ENCODE measurements around the gene FAM234B.

Gene FAM234B

GRCh38 chr12:13117029-13117428, 72.8 kb downstream of the FAM234B start:
- DNase-seq (ENCODE audit: low spot score), result no peak

- no peak for DNase-seq (ENCODE audit: low spot score)
Observed at GRCh38 chr12:13119826-13120225, 75.6 kb downstream of the FAM234B start.

GRCh38 chr12:13120413-13120812, 76.2 kb downstream of the FAM234B start:
- DNase-seq (ENCODE audit: low spot score), result no peak

- no peak for DNase-seq (ENCODE audit: low spot score)
Observed at GRCh38 chr12:13121568-13121967, 77.4 kb downstream of the FAM234B start.

- DNase-seq (ENCODE audit: low spot score), result no peak
Observed at GRCh38 chr12:13124656-13125505, 80.7 kb downstream of the FAM234B start.

GRCh38 chr12:13125996-13126395, 81.8 kb downstream of the FAM234B start:
- no peak for DNase-seq (ENCODE audit: low spot score)

GRCh38 chr12:13126494-13126893, 82.3 kb downstream of the FAM234B start:
- DNase-seq (ENCODE audit: low spot score), result no peak

GRCh38 chr12:13127444-13127843, 83.3 kb downstream of the FAM234B start:
- DNase-seq (ENCODE audit: low spot score), result no peak

GRCh38 chr12:13128291-13128965, 84.2 kb downstream of the FAM234B start:
- DNase-seq (ENCODE audit: low spot score), result no peak

GRCh38 chr12:13130981-13131380, 86.8 kb downstream of the FAM234B start:
- no peak for DNase-seq (ENCODE audit: low spot score)
